Peyer's patch (tissue), 4 donors: ENCODE measurements around the gene CCDC197.

Experiments
- POLR2A ChIP-seq, 2 donors: fragments of 450-650 bp; IDR thresholded peaks; one replicate each; pipeline ENCODE4 v1.5.1; 2017; ENCODE audit warnings: antibody characterized with exemption in 2 of 2, mild to moderate bottlenecking in 2 of 2, moderate library complexity in 2 of 2
- TF ChIP-seq, protein P1 (sequence below), 6 experiments: fragments of 450-650 bp in 4 of 6; fragments of 200-600 bp in 2 of 6; sonication (generic) in 1 of 6; IDR thresholded peaks; one replicate each; pipeline ENCODE4 v1.5.1; 2017 to 2019; ENCODE audit warnings: antibody characterized with exemption in 6 of 6, mild to moderate bottlenecking in 3 of 6, moderate library complexity in 1 of 6

GRCh38 chr14:93998871-93999403 is 1.8 kb downstream of the CCDC197 start:
- no peak for TF ChIP-seq POLR2A (IDR thresholded peaks at IDR 0.05)
- TF ChIP-seq, protein P1, sequence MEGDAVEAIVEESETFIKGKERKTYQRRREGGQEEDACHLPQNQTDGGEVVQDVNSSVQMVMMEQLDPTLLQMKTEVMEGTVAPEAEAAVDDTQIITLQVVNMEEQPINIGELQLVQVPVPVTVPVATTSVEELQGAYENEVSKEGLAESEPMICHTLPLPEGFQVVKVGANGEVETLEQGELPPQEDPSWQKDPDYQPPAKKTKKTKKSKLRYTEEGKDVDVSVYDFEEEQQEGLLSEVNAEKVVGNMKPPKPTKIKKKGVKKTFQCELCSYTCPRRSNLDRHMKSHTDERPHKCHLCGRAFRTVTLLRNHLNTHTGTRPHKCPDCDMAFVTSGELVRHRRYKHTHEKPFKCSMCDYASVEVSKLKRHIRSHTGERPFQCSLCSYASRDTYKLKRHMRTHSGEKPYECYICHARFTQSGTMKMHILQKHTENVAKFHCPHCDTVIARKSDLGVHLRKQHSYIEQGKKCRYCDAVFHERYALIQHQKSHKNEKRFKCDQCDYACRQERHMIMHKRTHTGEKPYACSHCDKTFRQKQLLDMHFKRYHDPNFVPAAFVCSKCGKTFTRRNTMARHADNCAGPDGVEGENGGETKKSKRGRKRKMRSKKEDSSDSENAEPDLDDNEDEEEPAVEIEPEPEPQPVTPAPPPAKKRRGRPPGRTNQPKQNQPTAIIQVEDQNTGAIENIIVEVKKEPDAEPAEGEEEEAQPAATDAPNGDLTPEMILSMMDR (IDR thresholded peaks at IDR 0.05), result no peak
